ENCODE results near the gene INTS4.

GRCh38 chr11:78020246-78020645 is 25.8 kb upstream of the INTS4 start:
- TF ChIP-seq CTCF (conservative IDR thresholded peaks at IDR 0.05; ENCODE audit: low read depth, low read length) (no peak), MAZ (IDR thresholded peaks at IDR 0.05; ENCODE audit: borderline replicate concordance, low read depth, low read length) (no peak), POLR2A (IDR thresholded peaks at IDR 0.05; ENCODE audit: low read depth, low read length) (no peak), NFE2L2 (IDR thresholded peaks at IDR 0.05; ENCODE audit: low read depth, low read length) (no peak), BHLHE40 (IDR thresholded peaks at IDR 0.05; ENCODE audit: low read depth, low read length) (no peak), MXI1 (IDR thresholded peaks at IDR 0.05; ENCODE audit: borderline replicate concordance, low read depth, low read length) (no peak)

Data from IMR-90 (cell line).